GM21619 (cell line): ENCODE results near the gene BCLAF3.

ENCODE experiments used
- ATAC-seq: cut with Tn5 transposase; IDR thresholded peaks from one replicate; pipeline ENCODE4 v1.9.1; 2021; ENCODE audit not compliant: unreplicated experiment

The BCLAF3 gene

GRCh38 chrX:19990556-19991349 is at the start of gene BCLAF3:
BCLAF3 (minus strand) TSS chrX:19991061; CDS start chrX:19970264, 20,797 bp downstream.
- peak; percentile 93 for ATAC-seq

- ATAC-seq, result no peak
Observed at GRCh38 chrX:20038966-20039365, 48.1 kb upstream of the BCLAF3 start.

- ATAC-seq, result no peak
Observed at GRCh38 chrX:20037186-20037585, 46.3 kb upstream of the BCLAF3 start.

GRCh38 chrX:20032201-20032600 is 41.3 kb upstream of the BCLAF3 start:
- ATAC-seq, result no peak

- no peak for ATAC-seq
Observed at GRCh38 chrX:20029728-20030127, 38.9 kb upstream of the BCLAF3 start.

GRCh38 chrX:20028588-20028987 is 37.7 kb upstream of the BCLAF3 start:
- no peak for ATAC-seq

GRCh38 chrX:20026278-20026677 is 35.4 kb upstream of the BCLAF3 start:
- no peak for ATAC-seq

- ATAC-seq, result no peak
Observed at GRCh38 chrX:20019672-20020365, 29.0 kb upstream of the BCLAF3 start.

GRCh38 chrX:20016616-20016945 is 25.7 kb upstream of the BCLAF3 start:
- no peak for ATAC-seq

- ATAC-seq, result no peak
Observed at GRCh38 chrX:20015945-20016615, 25.2 kb upstream of the BCLAF3 start.

- peak; percentile 65 for ATAC-seq
Observed at GRCh38 chrX:20015422-20015821, 24.6 kb upstream of the BCLAF3 start.

GRCh38 chrX:20011608-20012007 is 20.7 kb upstream of the BCLAF3 start:
- no peak for ATAC-seq

GRCh38 chrX:20007962-20008622 is 17.2 kb upstream of the BCLAF3 start:
- no peak for ATAC-seq

- ATAC-seq, result no peak
Observed at GRCh38 chrX:20005883-20006282, 15.0 kb upstream of the BCLAF3 start.

GRCh38 chrX:20001588-20001987 is 10.7 kb upstream of the BCLAF3 start:
- no peak for ATAC-seq

GRCh38 chrX:19991350-19991718 is 473 bp upstream of the BCLAF3 start:
- no peak for ATAC-seq

GRCh38 chrX:19990151-19990555 is 708 bp downstream of the BCLAF3 start:
- peak; percentile 18 for ATAC-seq

- ATAC-seq, result no peak
Observed at GRCh38 chrX:19987856-19988255, 3.0 kb downstream of the BCLAF3 start.

GRCh38 chrX:19986531-19986930 is 4.3 kb downstream of the BCLAF3 start:
- ATAC-seq, result no peak

- ATAC-seq, result no peak
Observed at GRCh38 chrX:19981947-19982346, 8.9 kb downstream of the BCLAF3 start.

GRCh38 chrX:19975845-19976244 is 15.0 kb downstream of the BCLAF3 start:
- no peak for ATAC-seq

GRCh38 chrX:19972984-19973383 is 17.9 kb downstream of the BCLAF3 start:
- no peak for ATAC-seq
